HG02970 (cell line): ENCODE measurements around the gene KCNJ8.

Experiments
- ATAC-seq: cut with Tn5 transposase; IDR thresholded peaks from one replicate; pipeline ENCODE4 v1.9.1; 2021; ENCODE audit warnings: mild to moderate bottlenecking, moderate library complexity, moderate number of reproducible peaks; ENCODE audit not compliant: unreplicated experiment, low FRiP score

The KCNJ8 gene

DNA sequence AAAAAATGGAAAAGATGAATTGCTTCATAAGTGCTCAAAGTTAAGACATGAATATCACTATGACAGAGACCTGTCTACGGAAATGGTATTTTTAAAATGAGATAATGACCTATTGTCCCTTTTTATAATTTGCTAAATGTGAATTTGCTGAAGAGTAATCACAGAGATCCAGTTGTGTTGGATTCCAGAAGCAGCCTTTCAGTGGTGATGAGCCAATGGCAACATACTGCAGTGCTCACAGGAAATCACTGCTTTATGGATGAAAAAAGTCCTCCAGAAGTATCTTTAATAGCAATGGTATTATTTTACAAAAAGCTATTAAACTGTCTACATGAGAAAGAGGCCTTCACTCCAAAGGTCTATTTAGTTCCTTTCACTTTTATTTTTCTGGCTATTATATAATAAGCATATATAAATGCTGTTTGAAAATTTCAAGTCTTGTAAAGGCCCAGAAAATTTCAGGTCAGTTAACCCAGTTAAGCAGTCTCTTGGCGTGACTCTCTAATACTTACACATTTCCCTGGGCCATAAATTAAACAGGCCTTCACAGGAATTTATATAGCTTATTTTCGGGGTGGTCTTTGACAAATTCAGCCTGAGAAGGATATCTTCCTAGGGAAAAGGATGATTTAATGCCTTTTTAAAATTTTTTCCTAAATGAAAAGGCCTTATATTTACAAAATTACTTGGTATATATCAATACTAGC is 55.4 kb downstream of the KCNJ8 start:
- ATAC-seq, result no peak

DNA sequence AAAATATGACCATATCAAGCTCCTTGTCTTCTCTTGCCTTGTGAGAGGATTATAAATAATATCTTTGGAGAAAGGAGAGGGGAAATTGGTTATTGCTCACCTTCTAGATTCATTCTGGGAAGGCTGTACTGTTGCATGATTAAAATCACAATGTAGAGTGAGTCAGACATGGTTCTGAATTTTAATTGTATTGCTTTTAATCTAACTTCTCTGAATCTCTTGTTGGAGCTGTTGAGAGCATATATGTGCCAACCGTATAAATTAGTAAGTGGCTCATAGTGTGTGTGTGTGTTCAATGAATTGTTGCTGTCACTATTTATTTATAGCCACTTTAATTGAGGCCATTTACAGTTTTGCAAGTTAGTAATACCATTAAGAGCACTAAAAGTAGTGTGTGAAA is 56.1 kb downstream of the KCNJ8 start:
- ATAC-seq, result no peak

DNA sequence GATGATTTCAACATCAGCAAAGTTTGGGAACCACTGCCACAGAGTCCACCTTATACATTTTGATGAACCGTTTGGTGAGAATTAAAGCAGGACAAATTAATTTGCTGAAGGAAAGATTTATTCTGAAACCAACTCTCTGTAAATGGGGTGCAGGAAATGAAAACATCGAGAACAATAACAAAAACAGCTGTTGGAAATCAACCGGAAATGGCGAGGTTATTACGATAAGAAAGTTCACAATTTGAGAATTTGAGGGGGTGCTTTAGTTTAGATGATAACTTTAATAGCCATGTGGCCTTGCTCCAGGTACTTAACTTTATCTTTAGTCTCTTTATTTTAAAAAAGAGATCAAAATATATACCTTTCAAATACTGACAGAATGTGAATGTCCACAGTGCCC is 56.7 kb downstream of the KCNJ8 start:
- no peak for ATAC-seq

DNA sequence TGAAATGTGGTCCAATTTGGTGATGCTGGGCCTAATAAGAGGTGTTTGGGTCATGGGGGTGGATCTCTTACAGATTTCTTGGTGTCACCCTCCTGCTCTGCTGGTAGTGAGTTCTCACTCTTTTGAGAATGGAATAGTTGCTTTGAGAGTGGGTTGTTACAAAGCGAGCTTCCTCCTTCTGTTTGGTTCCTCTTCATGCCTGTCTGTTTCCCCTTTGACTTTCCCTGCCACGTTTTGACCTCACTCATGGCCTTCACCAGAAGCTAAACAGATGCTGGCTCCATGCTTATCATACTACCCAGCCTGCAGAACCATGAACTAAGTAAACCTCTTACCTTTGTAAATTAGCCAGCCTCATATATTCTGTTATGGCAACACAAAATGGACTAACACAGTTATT is 59.1 kb downstream of the KCNJ8 start:
- ATAC-seq, result no peak
